Loucy (cell line): ENCODE measurements around the gene C1QTNF1.

Experiments used
- CTCF ChIP-seq: fragments of 200-600 bp; sonication (generic); conservative IDR thresholded peaks from 2 replicates; pipeline ENCODE4 v1.5.1; 2014; ENCODE audit warnings: mild to moderate bottlenecking, antibody characterized with exemption, low read length
- EZH2phosphoT487 ChIP-seq: fragments of 200-600 bp; IDR thresholded peaks from 2 replicates; pipeline ENCODE4 v1.6.1; 2018; ENCODE audit warnings: antibody characterized with exemption, mild to moderate bottlenecking, moderate library complexity, borderline replicate concordance

- TF ChIP-seq CTCF = no peak
- TF ChIP-seq EZH2phosphoT487 = no peak
These were observed 21.2 kb downstream of the C1QTNF1 start for GRCh38 chr17:79045001-79045729.
